Raji (cell line): ENCODE results near the gene SLIT1.

Experiments
- POLR2A ChIP-seq: IDR thresholded peaks from 2 replicates; pipeline ENCODE4 v1.6.1; 2011; ENCODE audit warnings: low read depth, low read length, control low read depth; ENCODE audit not compliant: insufficient read depth

Gene SLIT1

DNA sequence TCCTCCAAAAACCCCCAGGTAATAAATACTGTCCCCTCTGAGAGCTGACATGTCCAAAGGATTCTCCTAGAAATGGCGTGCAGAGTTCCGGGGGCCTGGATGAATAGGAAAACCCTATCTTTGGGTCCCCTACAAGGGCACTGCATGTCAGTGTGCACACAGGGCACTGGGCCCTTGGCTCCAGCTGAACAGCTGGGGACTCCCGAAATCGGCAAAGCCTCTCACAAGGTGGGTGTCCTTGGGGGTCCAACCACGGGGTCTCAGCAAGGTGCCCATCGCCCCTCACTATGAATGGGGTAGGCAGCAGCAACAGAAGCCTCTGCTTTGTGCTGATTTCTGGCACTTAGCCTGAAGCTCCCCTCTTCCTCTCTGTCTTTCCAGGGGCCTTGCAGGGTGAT, 46.1 kb downstream of the SLIT1 start:
- TF ChIP-seq POLR2A: no peak

- TF ChIP-seq POLR2A: no peak
Observed at GRCh38 chr10:97138846-97139245, 46.9 kb downstream of the SLIT1 start.

- no peak for TF ChIP-seq POLR2A
Observed at GRCh38 chr10:97138174-97138573, 47.6 kb downstream of the SLIT1 start.

DNA sequence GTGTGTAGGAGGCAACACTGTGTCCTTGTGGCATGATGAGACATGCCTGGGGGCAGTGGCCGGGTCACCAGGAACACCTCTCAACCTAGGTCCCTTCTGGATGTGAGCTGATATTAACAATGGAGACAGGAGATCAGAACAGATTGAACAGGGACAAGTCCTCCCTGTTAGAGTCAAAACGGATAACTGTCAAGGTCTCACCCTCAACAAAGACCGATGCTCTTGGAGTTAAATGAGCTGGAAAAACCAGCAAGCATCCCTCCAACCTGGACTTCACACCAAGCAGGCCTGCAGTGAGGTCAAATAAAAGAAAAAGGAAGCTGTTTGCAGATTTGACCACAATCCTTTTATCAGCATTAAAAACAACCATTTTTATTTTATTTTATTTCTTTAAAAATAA, 49.0 kb downstream of the SLIT1 start:
- TF ChIP-seq POLR2A: no peak

DNA sequence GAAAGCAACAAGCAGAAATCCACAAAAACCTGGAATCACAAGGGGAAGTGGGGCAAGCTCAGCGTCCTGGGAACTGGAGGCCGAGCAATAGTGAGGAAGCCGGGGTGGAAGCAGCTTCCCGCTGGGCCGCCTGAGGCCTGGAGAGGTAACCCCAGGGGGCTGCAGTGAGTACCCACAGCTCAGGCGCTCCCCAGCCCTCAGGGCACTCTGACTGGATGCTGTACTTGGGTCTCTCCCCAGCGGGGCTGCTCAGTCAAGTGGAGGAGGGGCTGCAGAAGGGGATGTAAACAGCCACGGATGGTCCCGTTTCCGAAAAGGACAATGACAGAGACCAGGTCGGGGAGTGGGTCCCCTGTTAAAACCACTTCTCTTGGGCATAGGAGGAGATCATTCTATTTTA, 50.3 kb downstream of the SLIT1 start:
- TF ChIP-seq POLR2A: no peak

- TF ChIP-seq POLR2A: no peak
Observed at GRCh38 chr10:97134983-97135382, 50.8 kb downstream of the SLIT1 start.

DNA sequence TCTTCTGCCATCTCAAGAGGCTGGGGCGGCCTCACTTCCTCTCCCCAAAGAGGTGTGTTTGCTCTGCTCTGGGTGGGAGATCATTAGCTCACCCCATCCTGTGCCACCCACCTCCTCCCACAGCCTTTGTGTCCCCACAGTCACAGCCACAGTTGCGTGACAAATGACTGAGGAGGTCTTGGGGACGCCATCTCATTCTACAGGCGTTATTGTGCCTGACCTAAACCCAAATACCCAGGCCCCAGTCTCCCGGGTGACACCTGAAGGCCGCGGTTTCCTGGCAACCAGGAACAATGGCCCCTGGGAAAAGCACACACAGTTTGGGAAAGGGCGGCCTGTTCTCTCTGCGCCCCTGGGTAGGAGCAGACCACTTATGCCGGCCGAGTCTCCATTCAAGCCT, 51.6 kb downstream of the SLIT1 start:
- TF ChIP-seq POLR2A: no peak

GRCh38 chr10:97132273-97132672, 53.5 kb downstream of the SLIT1 start:
- no peak for TF ChIP-seq POLR2A

DNA sequence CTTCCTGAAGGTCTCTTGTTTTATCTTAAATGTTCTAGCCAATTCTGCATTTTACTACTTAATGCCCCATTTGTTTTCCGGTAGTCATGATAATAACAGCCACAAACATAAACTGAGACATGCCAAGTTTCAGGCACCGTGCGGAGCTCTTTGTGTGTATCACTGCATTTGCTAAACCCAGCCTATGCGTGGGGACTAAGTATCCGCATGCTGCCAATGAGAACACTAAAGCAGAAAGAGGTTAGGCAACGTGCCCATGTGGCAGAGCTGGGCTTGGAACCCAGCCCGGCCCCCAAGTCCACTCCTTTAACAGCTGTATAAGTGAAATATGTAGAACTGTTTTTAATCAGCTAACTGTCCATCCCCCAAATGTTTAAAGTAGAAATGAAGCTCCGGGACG, 54.1 kb downstream of the SLIT1 start:
- no peak for TF ChIP-seq POLR2A

DNA sequence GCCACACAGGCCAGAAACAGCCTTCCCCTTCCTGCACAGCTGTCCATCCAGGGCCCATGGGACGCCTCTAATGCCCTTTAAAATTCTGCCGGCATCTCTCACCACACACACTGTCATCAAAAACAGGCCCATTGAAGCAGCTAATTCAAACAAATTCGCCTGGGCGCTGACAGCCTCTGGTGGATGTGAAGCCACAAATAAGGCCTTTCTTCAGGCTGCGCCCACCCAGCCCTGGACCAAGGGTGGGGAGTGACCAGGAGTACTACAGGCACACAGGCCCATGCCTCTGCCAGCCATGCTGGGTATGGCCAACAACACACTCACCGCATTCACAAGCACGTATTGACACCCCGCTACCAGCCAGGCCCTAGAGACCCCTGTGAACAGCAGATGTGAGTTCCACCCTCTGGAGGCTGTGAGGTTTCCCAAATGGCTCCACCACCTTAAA, 54.6 kb downstream of the SLIT1 start:
- TF ChIP-seq POLR2A: no peak

DNA sequence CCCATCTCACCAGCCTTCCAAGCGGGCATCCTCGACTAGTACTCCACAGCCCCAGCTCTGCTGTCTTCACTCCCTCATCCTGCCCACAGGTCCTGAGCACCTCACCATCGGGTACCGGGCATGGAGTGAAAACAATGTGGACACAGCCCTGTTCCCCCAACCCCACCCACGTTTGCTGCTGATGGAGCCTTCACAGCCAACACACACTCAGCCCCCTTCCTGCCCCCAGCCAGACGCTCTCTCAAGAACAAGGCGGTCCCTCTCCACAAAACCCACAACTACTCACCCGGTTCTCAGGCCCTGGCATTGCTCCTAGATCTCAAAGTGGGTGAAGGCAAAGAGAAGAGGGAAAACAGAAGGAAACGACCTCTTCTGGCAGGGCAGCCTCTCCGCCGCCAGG, 56.1 kb downstream of the SLIT1 start:
- TF ChIP-seq POLR2A: no peak

- TF ChIP-seq POLR2A: no peak
Observed at GRCh38 chr10:97128516-97129154, 57.1 kb downstream of the SLIT1 start.

GRCh38 chr10:97128039-97128492, 57.7 kb downstream of the SLIT1 start:
- no peak for TF ChIP-seq POLR2A

- TF ChIP-seq POLR2A: no peak
Observed at GRCh38 chr10:97127509-97127908, 58.2 kb downstream of the SLIT1 start.

GRCh38 chr10:97124211-97124610, 61.5 kb downstream of the SLIT1 start:
- no peak for TF ChIP-seq POLR2A

DNA sequence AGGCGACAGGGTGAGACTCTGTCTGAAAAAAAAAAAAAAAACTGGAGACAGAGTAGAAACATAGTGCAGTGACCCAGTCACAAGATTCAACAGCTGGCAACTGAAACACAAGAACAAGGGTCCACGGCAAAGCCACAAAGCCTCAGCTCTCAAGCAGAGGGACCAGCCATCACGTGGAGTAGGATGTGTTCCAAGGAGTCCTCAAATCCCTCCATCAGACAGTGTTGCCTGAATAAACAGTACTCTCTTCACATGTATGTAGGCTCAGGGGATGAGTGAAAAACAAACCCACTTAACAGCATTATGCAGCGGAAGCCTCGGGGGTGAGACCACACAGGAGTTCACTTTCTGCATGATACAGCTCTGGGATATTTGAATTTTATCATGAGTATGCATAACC, 62.0 kb downstream of the SLIT1 start:
- TF ChIP-seq POLR2A: no peak

- TF ChIP-seq POLR2A: no peak
Observed at GRCh38 chr10:97121041-97121440, 64.7 kb downstream of the SLIT1 start.
